Ovary (tissue), 9 donors: ENCODE results near the gene DAPK3. TPM values are rescaled to one million over a fixed set of nuclear protein-coding genes. Genes with fewer than 3 reads are reported as not detected.
"Not testable (repeated sequence)": the region's sequence is repeated elsewhere in the genome, so short reads cannot be mapped to it uniquely, and the experiment has no call there.

Source experiments
- DNase-seq, 5 donors: peaks; one replicate each; pipeline ENCODE4 v3.0.0-alpha.2; 2019 to 2020
- H3K27ac ChIP-seq, 2 donors: fragments of 200-600 bp; one replicate each; pipeline versions ENCODE4 v1.5.1 to v1.8.0; 2019 to 2022
- H3K27me3 ChIP-seq: fragments of 200-600 bp; one replicate; pipeline ENCODE4 v1.8.0; 2022
- H3K36me3 ChIP-seq: fragments of 200-600 bp; sonication (generic); one replicate; pipeline ENCODE4 v1.5.1; 2019
- H3K4me1 ChIP-seq: one replicate; pipeline ENCODE4 v1.8.1; 2013; ENCODE audit warnings: mild to moderate bottlenecking, moderate library complexity; ENCODE audit not compliant: insufficient read depth
- H3K4me3 ChIP-seq: fragments of 200-600 bp; sonication (generic); one replicate; pipeline ENCODE4 v1.5.1; 2017
- H3K9me3 ChIP-seq, 2 donors: fragments of 200-600 bp in 1 of 2; sonication (generic) in 1 of 2; one replicate each; pipeline versions ENCODE4 v1.5.1 to v1.8.1; 2013 to 2019; ENCODE audit warnings: mild to moderate bottlenecking in 1 of 2, moderate library complexity in 1 of 2
- CTCF ChIP-seq, 3 donors: fragments of 450-650 bp in 2 of 3; fragments of 200-600 bp in 1 of 3; IDR thresholded peaks; one replicate each; pipeline versions ENCODE4 v1.5.1 to v1.8.0; 2016 to 2022; ENCODE audit warnings: antibody characterized with exemption in 3 of 3, mild to moderate bottlenecking in 1 of 3
- EP300 ChIP-seq: sonication (generic); formaldehyde crosslinking; IDR thresholded peaks from one replicate; pipeline ENCODE4 v1.6.1; 2017; ENCODE audit warnings: antibody characterized with exemption
- POLR2A ChIP-seq: fragments of 450-650 bp; IDR thresholded peaks from one replicate; pipeline ENCODE4 v1.6.1; 2017; ENCODE audit warnings: antibody characterized with exemption, mild to moderate bottlenecking, moderate library complexity
- WGBS, 3 donors: extraction: QIAGEN DNeasy Blood & Tissue Kit in 1 of 3; methylation state at CpG; one replicate each; pipeline versions ENCODE4 v1.1.5 to v1.1.7; 2013 to 2017; 5-methylcytosine and 5-hydroxymethylcytosine counted together
- intact Hi-C, 4 donors: fragments of 100-400 bp; cut with DNase I; formaldehyde crosslinking; loops; one replicate each; pipeline versions ENCODE4 v1.11.0 to v1.15.1; 2022 to 2023
- polyA plus RNA-seq, 2 donors: library from polyadenylated mRNA; stranded (reverse); fragments of 200-250 nt in 1 of 2; fragments of 350-450 nt in 1 of 2; fragmentation: Illumina TruSeq in 1 of 2; extraction: RNeasy Lipid Tissue Mini Kit (QIAGEN cat#74804) in 1 of 2; gene quantifications; one replicate each; pipeline ENCODE4 v1.2.3, GENCODE V29; 2013 to 2014
- total RNA-seq, 7 donors: library from RNA; depleted of rRNA in 2 of 7; stranded (reverse); fragments of >200 nt in 2 of 7; fragmentation: NEBNext Ultra II Directional in 3 of 7; extraction: Animal tissue kit (Norgen Biotek cat#: 25700) in 3 of 7; gene quantifications; one replicate each; pipeline versions ENCODE4 v1.1.0 to v1.2.4, GENCODE V29; 2016 to 2023
- donor health status: DM: no; HTN: no; CAD: no; lungs with moderate emphysema.
- donor health status: DM: no; HTN: no; CAD: no.
- donor health status: Bipolar disorder and iron deficiency.
- donor health status: DM: yes; HTN: yes; CAD: no.
- donor health status: DM: no; HTN: no; CAD: no.
- donor health status: DM: yes; HTN: yes; CAD: no.

The DAPK3 gene
- total and polyA plus RNA-seq, 9 donors = 8.3 to 101 (median 57.0) TPM

GRCh38 chr19:3945838-3946237 is 25.1 kb downstream of the DAPK3 start:
- Histone ChIP-seq H3K27ac (no peak overlapping the region), H3K4me1 (peaks cover 2% of the 10 kb centered on the region), H3K36me3 (no peaks in the 10 kb centered on the region), H3K27me3 (no peaks in the 10 kb centered on the region), H3K9me3 (no peaks in the 10 kb centered on the region), H3K4me3 (no peak overlapping the region)
- intact Hi-C loops = no loop called here
- WGBS, 3 donors = 21 to 44% (median 29%) methylated on average over 2 of the region's 2 CpGs
- no peak for TF ChIP-seq CTCF (IDR thresholded peaks at IDR 0.05)
- no peak for TF ChIP-seq EP300
- no peak for TF ChIP-seq POLR2A
- DNase-seq = no peak

DNA sequence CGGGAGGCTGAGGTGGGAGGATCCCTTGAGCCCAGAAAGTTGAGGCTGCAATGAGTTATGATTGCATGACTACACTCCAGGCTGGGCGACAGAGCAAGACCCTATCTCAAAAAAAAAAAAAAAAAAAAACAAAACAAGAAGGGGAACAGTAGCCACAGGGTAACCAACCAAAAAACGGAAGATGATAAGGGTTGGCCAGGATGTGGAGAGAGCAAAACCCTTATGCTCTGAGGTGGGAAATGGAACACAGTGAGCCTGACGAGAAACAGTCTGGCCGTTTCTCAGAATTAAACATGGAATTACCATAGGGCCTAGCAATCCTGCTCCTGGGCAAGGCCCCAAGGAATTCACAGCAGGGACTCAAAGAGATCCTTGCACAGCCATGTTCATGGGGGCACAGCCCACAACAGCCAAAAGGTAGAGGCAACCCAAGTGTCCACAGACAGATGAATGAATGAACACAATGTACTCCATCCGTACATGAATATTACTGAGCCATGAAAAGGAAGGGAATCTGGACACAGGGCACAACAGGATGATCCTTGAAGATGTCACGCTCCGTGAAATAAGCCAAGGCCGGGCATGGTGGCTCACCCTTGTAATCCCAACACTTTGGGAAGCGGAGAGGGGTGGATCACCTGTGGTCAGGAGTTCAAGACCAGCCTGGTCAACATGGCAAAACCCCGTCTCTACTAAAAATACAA is 26.7 kb downstream of the DAPK3 start:
- Histone ChIP-seq H3K9me3 (no peaks in the 10 kb centered on the region), H3K4me1 (no peaks in the 10 kb centered on the region), H3K36me3 (no peaks in the 10 kb centered on the region), H3K4me3 (no peak overlapping the region), H3K27ac (no peak overlapping the region), H3K27me3 (no peaks in the 10 kb centered on the region)
- intact Hi-C loops = no loop called here
- TF ChIP-seq CTCF (IDR thresholded peaks at IDR 0.05) (no peak), EP300 (no peak), POLR2A (no peak)
- WGBS, 3 donors = 63 to 69% (median 67%) methylated on average over 11 of the region's 11 CpGs
- DNase-seq = no peak

- H3K4me1 ChIP-seq = no peaks in the 10 kb centered on the region
- H3K9me3 ChIP-seq = no peaks in the 10 kb centered on the region
- no peak overlapping the region for H3K4me3 ChIP-seq
- no peak overlapping the region for H3K27ac ChIP-seq
- intact Hi-C loops = no loop called here
- TF ChIP-seq CTCF (IDR thresholded peaks at IDR 0.05) (no peak), POLR2A (no peak), EP300 (no peak)
- H3K36me3 ChIP-seq = no peaks in the 10 kb centered on the region
- WGBS, 3 donors = 66 to 78% (median 74%) methylated on average over 8 of the region's 8 CpGs
- no peak for DNase-seq
- no peaks in the 10 kb centered on the region for H3K27me3 ChIP-seq
Measured at GRCh38 chr19:3942790-3943409, 28.0 kb downstream of the DAPK3 start.

- H3K4me3 ChIP-seq, intact Hi-C loops, H3K9me3 ChIP-seq, DNase-seq, H3K36me3 ChIP-seq, H3K4me1 ChIP-seq, H3K27ac ChIP-seq, H3K27me3 ChIP-seq: not testable (repeated sequence)
- WGBS, 3 donors = 87 to 91% (median 90%) methylated on average over 18 to 22 of the region's 22 CpGs
Measured at GRCh38 chr19:3938300-3938950, 32.5 kb downstream of the DAPK3 start.
